ENCODE data around the gene ATP8B2.
"Not testable (repeated sequence)": the region's sequence is repeated elsewhere in the genome, so short reads cannot be mapped to it uniquely, and the experiment has no call there.

ATP8B2 gene

DNA sequence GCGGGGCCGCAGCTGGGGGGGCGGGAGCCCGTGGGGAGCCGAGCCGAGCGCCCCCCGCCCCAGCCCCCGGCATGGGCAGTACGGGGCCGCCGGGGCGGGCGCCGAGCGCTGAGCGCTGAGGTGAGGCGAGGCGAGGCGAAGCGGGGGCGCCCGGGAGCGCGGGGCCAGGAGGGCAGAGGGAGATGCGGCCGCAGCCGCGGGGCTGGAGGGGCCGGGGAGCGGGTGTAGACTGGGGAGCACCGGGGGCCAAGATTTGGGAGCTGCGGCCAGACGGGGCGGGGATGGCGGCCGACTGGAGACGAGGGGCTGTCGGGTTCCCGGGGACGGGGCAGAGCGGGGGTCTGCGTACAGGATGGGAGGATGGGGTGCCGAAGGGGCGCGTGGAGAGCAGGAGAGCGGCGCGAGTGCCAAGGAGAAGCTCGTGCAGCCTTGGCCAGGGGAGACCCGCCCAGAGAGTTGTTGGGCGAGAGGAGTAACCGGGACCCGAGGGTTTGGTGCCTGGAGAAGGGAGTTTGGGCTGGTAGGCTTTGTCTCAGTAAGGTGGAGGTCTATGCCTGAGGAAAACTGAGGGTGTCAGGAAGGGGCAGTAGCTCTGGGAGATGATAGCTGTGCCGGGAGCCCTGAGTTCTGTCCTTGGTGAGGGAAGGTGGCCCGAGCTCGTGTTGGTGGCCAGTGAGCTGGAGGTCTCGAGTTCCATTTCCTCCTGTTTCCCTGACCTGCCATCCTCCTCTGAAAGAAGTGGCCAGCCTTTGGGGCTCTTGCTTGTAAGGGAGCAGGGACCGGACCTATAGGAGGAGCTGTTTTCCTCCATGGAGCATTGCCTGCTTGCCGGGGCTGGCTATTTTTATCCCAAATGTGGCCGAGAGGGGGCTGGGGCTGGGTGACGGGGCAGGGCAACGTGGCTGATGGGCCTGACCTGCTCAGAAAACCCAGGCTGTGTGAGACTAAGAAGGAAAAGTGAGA lies 539 bp downstream of the ATP8B2 start:
- peak; percentile 19 for DNase-seq

DNA sequence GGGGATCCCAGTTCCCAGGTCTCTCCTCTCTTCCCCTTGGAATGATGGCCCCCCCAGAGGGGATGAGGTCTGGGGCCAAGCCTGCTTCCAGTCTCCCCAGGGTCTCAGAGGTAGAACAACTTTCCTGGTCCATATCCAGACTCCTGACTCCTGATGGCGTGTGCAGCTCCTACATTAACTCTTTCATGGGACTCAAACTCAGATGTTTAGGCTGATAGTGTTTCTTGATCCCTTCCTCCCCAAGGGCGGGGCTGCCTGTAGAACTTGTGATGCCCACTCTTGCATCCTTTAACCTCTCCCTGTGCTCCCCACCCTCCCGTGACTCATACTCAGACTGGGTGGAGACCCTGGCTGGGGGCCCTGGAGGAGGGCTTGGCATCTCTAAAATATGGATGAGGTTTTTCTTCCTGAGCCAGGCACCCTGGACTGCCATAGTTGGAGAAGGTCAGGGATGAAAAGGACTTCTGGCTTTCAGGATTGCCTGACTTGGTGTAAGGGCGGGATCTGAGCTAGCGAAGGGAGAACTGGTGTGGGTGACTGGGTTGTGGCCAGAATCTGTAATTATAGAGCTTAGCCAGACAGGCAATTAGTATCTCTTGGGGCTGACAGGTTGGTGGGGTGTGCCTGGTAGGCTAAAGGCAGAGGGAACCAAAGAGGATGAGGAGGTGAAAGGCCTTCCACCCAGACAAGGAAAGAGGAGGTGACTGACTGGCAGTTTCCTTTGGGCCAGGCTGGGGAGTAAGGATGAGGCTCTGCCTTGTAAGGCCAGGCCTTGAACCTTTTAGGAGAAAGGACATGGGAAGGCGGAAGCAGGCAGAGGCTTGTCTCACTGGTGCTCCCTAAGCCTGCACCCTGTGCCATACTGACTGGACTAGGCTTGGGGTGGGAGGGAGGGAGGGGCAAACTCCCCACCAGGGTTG lies 1.5 kb downstream of the ATP8B2 start:
- no peak for DNase-seq

DNA sequence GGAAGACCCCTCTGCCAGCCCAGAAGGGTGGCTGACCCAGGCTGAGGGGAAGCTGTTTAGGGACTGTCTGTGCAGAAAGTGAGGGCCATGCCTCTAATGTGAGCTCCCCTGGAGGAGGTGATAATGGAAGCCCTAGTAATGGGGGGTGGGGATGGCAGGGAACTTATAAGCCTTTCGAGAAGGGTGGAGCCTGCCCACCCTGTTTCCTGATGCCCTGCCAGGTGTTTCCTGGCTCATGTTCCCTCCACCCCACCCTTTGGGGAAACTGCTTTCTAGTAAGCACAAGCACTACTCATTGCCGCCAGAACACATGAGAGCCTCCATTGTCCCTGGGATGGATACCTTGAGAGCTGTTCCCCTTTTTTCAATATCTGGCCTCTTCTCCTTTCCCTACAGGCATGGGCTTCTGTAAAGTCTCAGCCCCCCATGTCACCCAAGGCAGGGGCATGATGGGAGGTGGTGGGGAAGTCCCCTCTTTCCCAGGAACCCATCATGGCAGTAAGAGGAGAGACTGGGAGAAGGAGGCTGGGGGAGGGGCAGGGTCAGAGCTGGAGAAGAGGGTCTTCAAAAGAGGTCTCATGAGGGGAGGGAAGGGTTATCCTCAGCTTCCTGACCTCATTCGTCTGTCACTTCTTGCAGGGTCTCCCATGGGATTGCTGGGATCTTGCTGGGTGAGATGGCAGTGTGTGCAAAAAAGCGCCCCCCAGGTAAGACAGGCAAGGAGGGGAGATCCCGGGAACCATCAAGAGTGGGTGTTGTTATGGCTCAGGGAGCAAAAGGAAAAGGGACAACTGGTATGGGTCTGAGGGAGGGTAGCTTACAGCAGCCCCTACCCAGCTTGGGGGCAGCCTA lies 2.4 kb downstream of the ATP8B2 start:
- peak; percentile 73 for DNase-seq

- peak; percentile 79 for DNase-seq
Measured at GRCh38 chr1:154328318-154329151, 3.2 kb downstream of the ATP8B2 start.

- no peak for DNase-seq
Measured at GRCh38 chr1:154329152-154329521, 3.8 kb downstream of the ATP8B2 start.

DNA sequence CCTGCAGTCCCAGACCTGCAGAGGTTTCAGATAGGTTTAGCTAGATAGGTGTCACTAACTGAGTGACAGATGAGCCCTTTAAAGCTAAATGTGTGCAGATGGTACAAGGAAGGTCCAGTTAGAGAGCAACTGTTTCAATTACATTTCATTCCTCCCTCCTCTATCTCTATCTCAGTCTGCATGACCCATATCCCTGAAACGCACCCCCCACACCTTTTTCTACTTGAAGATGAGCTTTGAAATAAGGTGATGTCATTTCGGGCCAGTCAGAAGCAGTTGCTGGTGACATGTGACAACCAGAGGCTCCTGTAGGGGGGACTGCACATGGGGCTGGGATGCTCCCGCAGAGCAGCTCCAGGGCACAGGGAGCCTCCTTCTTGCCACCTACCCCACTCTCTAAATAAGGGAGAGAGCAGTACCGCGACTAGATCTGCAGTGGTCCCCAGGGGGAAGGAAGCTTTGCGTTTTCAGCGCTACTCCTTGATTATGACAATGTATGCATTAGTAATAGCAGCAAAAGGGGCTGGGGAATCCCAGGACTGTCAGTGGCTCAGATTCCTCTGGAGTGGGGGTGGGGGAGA lies 4.3 kb downstream of the ATP8B2 start:
- no peak for DNase-seq

- DNase-seq, result no peak
Measured at GRCh38 chr1:154330669-154331068, 5.3 kb downstream of the ATP8B2 start.

GRCh38 chr1:154334079-154335024 lies 9.0 kb downstream of the ATP8B2 start:
- DNase-seq, result no peak

DNA sequence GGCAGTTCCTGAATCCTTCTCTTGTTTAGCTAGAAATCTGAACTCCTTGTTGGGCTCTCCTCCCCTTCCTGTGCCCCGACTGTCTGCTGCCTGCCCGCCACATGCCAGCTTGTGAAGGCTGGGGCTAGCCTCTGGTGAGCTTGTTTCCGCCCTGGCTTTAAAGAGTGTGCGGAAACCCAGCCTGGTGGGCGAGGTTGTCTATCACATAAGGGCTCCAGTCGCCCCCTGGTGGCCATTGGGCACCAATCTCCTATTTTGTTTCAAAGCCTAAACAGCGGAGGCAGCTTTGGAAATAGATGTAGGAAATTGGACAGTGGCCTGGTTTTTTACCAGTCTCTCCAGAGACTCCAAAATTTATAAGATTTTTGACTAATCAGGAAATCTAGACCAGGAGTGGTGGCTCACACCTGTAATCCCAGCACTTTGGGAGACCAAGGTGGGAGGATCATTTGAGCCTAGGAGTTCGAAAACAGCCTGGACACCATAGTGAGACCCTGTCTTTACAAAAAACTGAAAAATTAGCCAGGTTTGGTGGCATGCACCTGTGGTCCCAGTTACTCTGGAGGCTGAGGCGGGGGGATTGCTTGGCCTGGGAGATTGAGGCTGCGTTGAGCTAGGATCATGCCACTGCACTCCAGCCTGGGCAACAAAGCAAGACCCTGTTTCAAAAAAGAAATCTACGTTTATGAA lies 9.8 kb downstream of the ATP8B2 start:
- DNase-seq, result peak; percentile 80

DNA sequence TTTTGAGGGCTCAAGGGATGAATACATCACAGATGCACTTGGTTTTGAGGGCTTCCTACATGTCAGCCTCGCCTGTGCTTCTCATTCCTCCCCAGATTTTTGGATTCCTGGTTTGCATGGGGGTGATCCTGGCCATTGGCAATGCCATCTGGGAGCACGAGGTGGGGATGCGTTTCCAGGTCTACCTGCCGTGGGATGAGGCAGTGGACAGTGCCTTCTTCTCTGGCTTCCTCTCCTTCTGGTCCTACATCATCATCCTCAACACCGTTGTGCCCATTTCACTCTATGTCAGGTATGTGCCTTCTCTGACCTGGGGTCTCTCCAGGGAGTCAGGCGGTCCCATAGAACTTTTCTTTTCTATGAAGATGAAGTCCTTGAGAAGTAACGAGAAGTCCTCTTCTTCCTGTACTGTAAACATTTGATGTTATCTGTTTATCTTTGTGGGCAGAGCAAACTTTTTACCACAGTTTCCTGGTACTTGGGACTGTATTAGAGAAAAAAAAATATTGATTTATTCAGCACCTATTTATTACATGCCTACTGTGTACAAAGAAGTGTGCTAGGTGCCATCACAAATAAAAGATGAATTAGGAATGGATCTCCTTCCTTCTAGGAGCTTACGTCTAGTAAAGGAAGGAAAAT lies 12.0 kb downstream of the ATP8B2 start:
- no peak for DNase-seq

- DNase-seq, result no peak
Measured at GRCh38 chr1:154338875-154339274, 13.6 kb downstream of the ATP8B2 start.

- not testable (repeated sequence) for DNase-seq
Measured at GRCh38 chr1:154341366-154341765, 16.0 kb downstream of the ATP8B2 start.

DNA sequence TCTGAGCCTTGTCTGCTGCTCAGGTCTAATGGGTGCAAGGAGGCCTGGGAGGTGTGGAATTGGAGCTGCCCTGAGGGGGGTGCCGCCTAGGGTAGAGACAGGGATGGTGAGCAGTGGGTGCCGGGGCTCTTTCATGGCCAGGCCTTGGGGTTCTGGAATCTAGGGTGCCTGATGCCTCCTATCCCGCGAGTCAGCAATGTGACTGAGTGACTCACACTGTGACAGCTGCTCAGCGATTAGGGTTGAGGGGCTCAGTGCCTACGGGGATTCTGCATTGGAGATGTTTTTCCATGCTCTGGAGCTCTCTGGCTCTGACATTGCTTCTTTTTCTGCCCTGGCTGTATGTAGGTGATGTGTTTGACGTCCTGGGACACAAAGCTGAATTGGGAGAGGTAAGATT lies 16.8 kb downstream of the ATP8B2 start:
- no peak for DNase-seq

GRCh38 chr1:154342836-154343472 lies 17.6 kb downstream of the ATP8B2 start:
- DNase-seq, result no peak

DNA sequence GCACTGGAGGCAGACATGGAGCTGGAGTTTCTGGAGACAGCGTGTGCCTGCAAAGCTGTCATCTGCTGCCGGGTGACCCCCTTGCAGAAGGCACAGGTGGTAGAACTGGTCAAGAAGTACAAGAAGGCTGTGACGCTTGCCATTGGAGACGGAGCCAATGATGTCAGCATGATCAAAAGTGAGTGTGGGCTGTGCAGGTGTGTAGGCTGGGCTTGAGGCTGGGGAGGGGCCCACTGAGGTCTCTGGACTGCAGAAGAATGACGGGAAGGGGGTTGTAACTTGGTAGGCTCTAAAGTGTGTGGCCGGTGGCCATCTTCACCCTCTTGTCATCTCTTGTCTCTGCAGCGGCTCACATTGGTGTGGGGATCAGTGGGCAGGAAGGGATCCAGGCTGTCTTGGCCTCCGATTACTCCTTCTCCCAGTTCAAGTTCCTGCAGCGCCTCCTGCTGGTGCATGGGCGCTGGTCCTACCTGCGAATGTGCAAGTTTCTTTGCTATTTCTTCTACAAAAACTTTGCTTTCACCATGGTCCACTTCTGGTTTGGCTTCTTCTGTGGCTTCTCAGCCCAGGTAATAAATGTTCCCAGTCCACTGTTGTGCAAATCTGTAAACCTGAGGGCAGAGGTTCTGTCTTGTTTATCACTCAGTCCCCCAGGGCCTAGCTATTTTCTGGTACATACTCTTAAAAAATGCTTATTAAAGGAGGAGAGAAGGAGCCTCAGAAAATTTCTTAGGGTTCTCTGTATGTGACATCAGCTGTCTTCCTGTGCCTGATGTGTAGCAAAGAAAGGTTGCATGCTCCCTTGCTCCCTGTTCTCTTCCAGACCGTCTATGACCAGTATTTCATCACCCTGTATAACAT lies 19.9 kb downstream of the ATP8B2 start:
- DNase-seq, result no peak

DNA sequence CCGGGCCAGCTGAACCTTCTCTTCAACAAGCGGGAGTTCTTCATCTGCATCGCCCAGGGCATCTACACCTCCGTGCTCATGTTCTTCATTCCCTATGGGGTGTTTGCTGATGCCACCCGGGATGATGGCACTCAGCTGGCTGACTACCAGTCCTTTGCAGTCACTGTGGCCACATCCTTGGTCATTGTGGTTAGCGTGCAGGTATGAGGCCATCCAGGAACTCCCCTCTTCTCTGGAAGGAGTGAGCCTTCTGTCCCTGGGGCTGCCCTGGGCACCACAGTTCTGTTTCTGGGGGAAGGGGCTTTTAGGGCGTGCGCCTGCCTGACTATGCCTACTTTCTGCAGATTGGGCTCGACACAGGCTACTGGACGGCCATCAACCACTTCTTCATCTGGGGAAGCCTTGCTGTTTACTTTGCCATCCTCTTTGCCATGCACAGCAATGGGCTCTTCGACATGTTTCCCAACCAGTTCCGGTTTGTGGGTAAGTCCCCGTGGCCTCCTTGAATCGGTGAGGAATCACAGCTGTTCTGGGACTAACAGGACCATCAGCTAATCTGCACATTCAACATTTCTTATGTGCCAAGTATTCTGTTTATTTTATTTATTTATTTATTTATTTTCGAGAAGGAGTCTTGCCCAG lies 21.1 kb downstream of the ATP8B2 start:
- DNase-seq, result no peak

DNA sequence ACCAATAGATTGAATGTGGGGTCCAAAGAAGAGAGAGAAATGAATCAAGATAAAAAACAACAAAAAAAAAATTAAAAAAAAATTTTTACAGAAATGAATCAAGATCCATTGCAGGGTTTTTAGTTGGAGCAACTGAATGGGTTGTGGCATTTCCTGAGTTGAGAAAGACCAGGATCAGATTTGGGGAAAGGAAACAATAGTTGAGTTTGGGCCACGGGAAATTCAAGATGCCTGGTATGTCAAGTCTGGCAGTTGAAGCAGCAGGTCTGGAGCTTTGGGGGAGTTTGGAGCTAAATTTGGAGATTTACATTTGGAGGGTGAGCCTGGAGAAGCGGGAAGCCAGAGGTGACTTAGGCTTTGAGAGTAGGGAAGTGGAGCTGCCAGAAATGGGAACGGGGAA lies 22.6 kb downstream of the ATP8B2 start:
- DNase-seq, result no peak
